Fibroblast of pulmonary artery (primary cell): ENCODE results near the gene PHYKPL.
A peak's percentile ranks its signal among the peaks of the same experiment; 100 is the strongest.
"Not testable (repeated sequence)": the region's sequence is repeated elsewhere in the genome, so short reads cannot be mapped to it uniquely, and the experiment has no call there.

Source experiments
- DNase-seq: peaks from one replicate; pipeline ENCODE4 v3.0.0-alpha.2; 2010; ENCODE audit warnings: low read depth
- H3K4me3 ChIP-seq: replicated peaks from 2 replicates; pipeline ENCODE4 v1.5.1; 2011; ENCODE audit warnings: low read depth, mild to moderate bottlenecking, control low read depth, low read length, moderate library complexity
- CTCF ChIP-seq: IDR thresholded peaks from 2 replicates; pipeline ENCODE4 v1.5.1; 2011; ENCODE audit warnings: mild to moderate bottlenecking, control low read depth, low read length, inconsistent platforms; ENCODE audit errors: missing control alignments

Gene PHYKPL

GRCh38 chr5:178234750-178235587 lies 2.4 kb upstream of the PHYKPL start:
- no peak overlapping the region for H3K4me3 ChIP-seq
- peak; percentile 66 for DNase-seq
- TF ChIP-seq CTCF, result peak; percentile 75

- TF ChIP-seq CTCF, result no peak
- no peak for DNase-seq
- H3K4me3 ChIP-seq, result no peak overlapping the region
Measured at GRCh38 chr5:178234121-178234749, 1.6 kb upstream of the PHYKPL start.

- TF ChIP-seq CTCF, result no peak
Measured at GRCh38 chr5:178232920-178233429, 373 bp upstream of the PHYKPL start.

GRCh38 chr5:178231539-178232123 lies 971 bp downstream of the PHYKPL start:
- DNase-seq, result no peak
- TF ChIP-seq CTCF, result no peak
- H3K4me3 ChIP-seq, result peak overlapping the region; percentile 88

More at GRCh38 chr5:178232920-178233429, 373 bp upstream of the PHYKPL start:
- H3K4me3 ChIP-seq, result peak overlapping the region; percentile 88
- no peak for DNase-seq

GRCh38 chr5:178230879-178231538 lies 1.6 kb downstream of the PHYKPL start:
- H3K4me3 ChIP-seq, result peak overlapping the region; percentile 88
- no peak for TF ChIP-seq CTCF
- DNase-seq, result peak; percentile 42

GRCh38 chr5:178229861-178230260 lies 2.7 kb downstream of the PHYKPL start:
- no peak for TF ChIP-seq CTCF

GRCh38 chr5:178229111-178229510 lies 3.5 kb downstream of the PHYKPL start:
- DNase-seq, H3K4me3 ChIP-seq: not testable (repeated sequence)

More at GRCh38 chr5:178229861-178230260, 2.7 kb downstream of the PHYKPL start:
- H3K4me3 ChIP-seq, result no peak overlapping the region
- DNase-seq, result no peak
